ENCODE data around the gene BFAR. TPM values are rescaled to one million over a fixed set of nuclear protein-coding genes. Genes with fewer than 3 reads are reported as not detected.

The BFAR gene
- total RNA-seq (2013; cell fraction: nucleolus; rRNA removed), result 63.2 and 86.8 TPM in 2 replicates
- total RNA-seq (2014; rRNA removed) (41.4 and 49.0 TPM in 2 replicates), total RNA-seq (2014; rRNA removed; fragmentation: Illumina TruSeq; extraction: Trizol) (52.0 and 53.8 TPM in 2 replicates), total RNA-seq (2021) (45.4 and 49.6 TPM in 2 replicates), polyA plus RNA-seq (2011; rRNA removed) (51.4 and 56.8 TPM in 2 replicates), polyA plus RNA-seq (2014; fragmentation: Illumina TruSeq; extraction: Trizol) (62.0 and 76.6 TPM in 2 replicates), polyA plus RNA-seq (2014; fragmentation: Nextera tagmentation; extraction: Ambion mirVana) (10 to 100 TPM; 35.9 to 38.2 TPM), polyA plus RNA-seq (2014; rRNA removed) (42.3 and 56.5 TPM in 2 replicates), polyA plus RNA-seq (2016; fragmentation: Nextera tagmentation; extraction: Ambion mirVana) (10 to 100 TPM; 34.6 to 38.8 TPM), polyA minus RNA-seq (2011; rRNA and poly(A)+ RNA removed) (56.7 and 59.9 TPM in 2 replicates), Bru-seq, nascent RNA (percentile 77 among the genes with signal in this experiment), BruChase-seq, experiment 1, labeled RNA remaining after a 6-hour chase (percentile 73 among the genes with signal in this experiment), BruChase-seq, experiment 2, labeled RNA remaining after a 2-hour chase (percentile 78 among the genes with signal in this experiment)
- 59.0 TPM for polyA plus RNA-seq (2011; ENCODE audit: low read depth)
- 42.2 and 56.2 TPM in 2 replicates for polyA plus RNA-seq (2011; cell fraction: cytosol; rRNA removed)
- polyA plus RNA-seq (2011; cell fraction: nucleus; rRNA removed), result 14.8 and 16.6 TPM in 2 replicates
- 46.4 and 54.0 TPM in 2 replicates for polyA plus RNA-seq (2012)
- polyA minus RNA-seq (2011; cell fraction: cytosol; rRNA and poly(A)+ RNA removed), result 16.6 and 17.6 TPM in 2 replicates
- polyA minus RNA-seq (2011; cell fraction: nucleus; rRNA and poly(A)+ RNA removed), result 19.2 and 29.9 TPM in 2 replicates
- long read RNA-seq, experiment 1, transcript BFAR-201 (8 exons, 3,039 nt), result major isoform, 13 of 26 reads
- long read RNA-seq, experiment 1, transcript BFAR-203 (4 exons, 1,414 nt), result minor isoform, 6 of 26 reads
- long read RNA-seq, experiment 1, partial matches to known transcripts, result 4 of 26 reads
- long read RNA-seq, experiment 1, other reads (novel, unspliced or antisense), result 3 of 26 reads
- long read RNA-seq, experiment 2, transcript BFAR-203 (4 exons, 1,414 nt), result minor isoform, 60 of 347 reads
- long read RNA-seq, experiment 2, transcript BFAR-207 (6 exons, 1,662 nt), result minor isoform, 5 of 347 reads
- long read RNA-seq, experiment 2, transcript BFAR-201 (8 exons, 3,039 nt), result major isoform, 227 of 347 reads
- long read RNA-seq, experiment 2, partial matches to known transcripts, result 17 of 347 reads
- long read RNA-seq, experiment 2, other reads (novel, unspliced or antisense), result 35 of 347 reads

- intact Hi-C loops (cut with micrococcal nuclease; ENCODE audit: unreplicated experiment), result loop anchor here (5.0 kb wide), 2 partner anchors 331 to 676 kb away; no protein-coding TSS in a partner anchor
- ChIA-PET RAD21 (ENCODE audit: unreplicated experiment) (interaction anchor here (1.0 to 1.4 kb wide), 3 partner anchors 25 to 39 kb away, joined by 3 to 10 read pairs (median 5); no protein-coding TSS in a partner anchor), CTCF (no interaction called here), SMC1A (ENCODE audit: uncharacterized antibody, unreplicated experiment) (interaction anchor here (1.0 to 1.5 kb wide), 2 partner anchors 25 kb away, joined by 3 to 5 read pairs; no protein-coding TSS in a partner anchor), POLR2A (interaction anchor here (0.6 to 1.2 kb wide), 2 partner anchors 24 to 25 kb away, joined by 3 read pairs; no protein-coding TSS in a partner anchor)
- peak; percentile 75 for FAIRE-seq
- WGBS (ENCODE audit: insufficient coverage, insufficient replicate concordance, low lambda C conversion rate, missing lambda C conversion rate), result 2% methylated on average over 66 of the region's 69 CpGs
- peak within 1 kb of the TSS; percentile 88 for H3K4me2 ChIP-seq (ENCODE audit: control insufficient read depth, insufficient read depth)
- in situ Hi-C loops (cut with MboI), result loop anchor here (25.0 kb wide), 2 partner anchors 454 to 1004 kb away; partner anchors contain the start of genes MARF1 and RRN3
- peak within 1 kb of the TSS; percentile 96 for H3K4me3 ChIP-seq
- H3K27ac ChIP-seq (ENCODE audit: control insufficient read depth, insufficient read depth), result peak within 1 kb of the TSS; percentile 81
- no peaks in the 10 kb centered on the region for H4K20me1 ChIP-seq (ENCODE audit: control insufficient read depth, insufficient read depth)
- TSS peak; percentile 73 for BruUV-seq (replicated peaks)
- H3K27me3 ChIP-seq (replicated peaks in 1 of 2; ENCODE audit: control insufficient read depth in 2 of 2, insufficient read depth in 2 of 2, low read length in 1 of 2), result no peaks in the 10 kb centered on the region
- peak within 1 kb of the TSS; percentile 94 for H3K9ac ChIP-seq (ENCODE audit: control insufficient read depth, insufficient read depth, low read length)
- H3K36me3 ChIP-seq (ENCODE audit: control insufficient read depth in 2 of 2, insufficient read depth in 2 of 2, low read length in 1 of 2), result peaks cover 0 to 5% of the 10 kb centered on the region in 2 experiments; a peak in 2 of 4 replicates
- peaks cover 71% of the 10 kb centered on the region for H3K79me2 ChIP-seq (ENCODE audit: control insufficient read depth, insufficient read depth, low read length)
- peak; percentile 88 for ATAC-seq
- DNase-seq (ENCODE audit: low read depth, low spot score), result peak; percentile 92
- peak within 1 kb of the TSS; percentile 32 for H2AFZ ChIP-seq (ENCODE audit: control insufficient read depth, low read depth, low read length)
- H3K9me3 ChIP-seq (replicated peaks; ENCODE audit: control insufficient read depth, insufficient read depth, low read length), result no peaks in the 10 kb centered on the region
- H3K4me1 ChIP-seq (ENCODE audit: control insufficient read depth, insufficient read depth, low read length), result peaks cover 15% of the 10 kb centered on the region
- TF ChIP-seq NR2C2 (IDR thresholded peaks at IDR 0.05; ENCODE audit: borderline replicate concordance, control insufficient read depth, insufficient read length, low read depth) (no peak), YBX1 (IDR thresholded peaks at IDR 0.05) (no peak), FOS (IDR thresholded peaks at IDR 0.05; ENCODE audit: borderline replicate concordance, extremely low read depth, insufficient read length) (no peak), MTA3 (IDR thresholded peaks at IDR 0.05; ENCODE audit: borderline replicate concordance, low read length) (no peak), ATF2 (IDR thresholded peaks at IDR 0.05; ENCODE audit: low read length) (no peak), HCFC1 (IDR thresholded peaks at IDR 0.05; ENCODE audit: low read length) (peak; percentile 55; the same call in 1 of the 2 replicates), CBFB (IDR thresholded peaks at IDR 0.05; ENCODE audit: low read depth) (peak; percentile 86; the same call in 1 of the 2 replicates), ZZZ3 (IDR thresholded peaks at IDR 0.05; ENCODE audit: control insufficient read depth, insufficient read length, low read depth) (no peak), ZNF274 (IDR thresholded peaks at IDR 0.05; ENCODE audit: insufficient read depth, insufficient read length) (no peak), TCF12 (IDR thresholded peaks at IDR 0.05; ENCODE audit: low read depth, low read length) (peak; percentile 56; the same call in 1 of the 2 replicates), SUZ12 (IDR thresholded peaks at IDR 0.05; ENCODE audit: unreplicated experiment) (no peak), ZNF622 (IDR thresholded peaks at IDR 0.05) (no peak), STAT1 (conservative IDR thresholded peaks at IDR 0.05) (no peak), POLR2AphosphoS5 (IDR thresholded peaks at IDR 0.05; ENCODE audit: low read length) (peak; percentile 99)
Observed at GRCh38 chr16:14632693-14633569, at the start of gene BFAR. TSS of gene BFAR (plus strand) at chr16:14632951. CDS start at chr16:14644347, 11,396 bp downstream.

Measured in GM12878 (cell line).